HCT116 (cell line): ENCODE results near the gene PLK2. TPM values are rescaled to one million over a fixed set of nuclear protein-coding genes. Genes with fewer than 3 reads are reported as not detected.

Experiments
- ATAC-seq: fragments of 200-7000 bp; cut with Tn5 transposase; 2 replicates; pipeline ENCODE4 v1.9.1; 2020; ENCODE audit warnings: mild to moderate bottlenecking, moderate library complexity
- BruUV-seq: library from RNA; stranded (reverse); fragments of 400-500 nt; replicated peaks from 2 replicates; lab custom pipeline; 2021; lab: Mats Ljungman, UMichigan
- CTCF ChIA-PET: fragments of 300-600 bp; sonication (Branson Sonifier 250); formaldehyde crosslinking; loops from one replicate; lab custom pipeline; 2021; ENCODE audit warnings: antibody characterized with exemption; lab: Charles Lee
- POLR2A ChIA-PET: fragments of 300-600, 350-600 bp; sonication (Branson Sonifier 250); formaldehyde crosslinking; loops from one replicate; lab custom pipeline; 2021; ENCODE audit warnings: antibody characterized with exemption; lab: Charles Lee
- RAD21 ChIA-PET, 2 experiments: fragments of 300-600 bp; sonication (Branson Sonifier 250); formaldehyde crosslinking; loops; one replicate each; lab custom pipeline; 2023; ENCODE audit warnings: low total read pairs in 2 of 2; ENCODE audit not compliant: uncharacterized antibody in 2 of 2, unreplicated experiment in 2 of 2, low non-redundant PET in 1 of 2; lab: Charles Lee
- DNase-seq: peaks from one replicate; pipeline ENCODE4 v3.0.0-alpha.2; 2010; ENCODE audit warnings: low read depth, low spot score
- H2AFZ ChIP-seq: fragments of 200-600 bp; shearing (Covaris generic), sonication (generic); 2 replicates; pipeline ENCODE4 v1.6.1; 2017; ENCODE audit warnings: low read depth, mixed run types, mixed read lengths, antibody characterized with exemption, low read length; ENCODE audit not compliant: poor library complexity, severe bottlenecking
- H3K27ac ChIP-seq: 2 replicates; pipeline ENCODE4 v1.5.1; 2012; ENCODE audit warnings: low read depth, low read length
- H3K27me3 ChIP-seq: fragments of 200-600 bp; sonication (generic); 2 replicates; pipeline ENCODE4 v1.6.1; 2016; ENCODE audit warnings: mixed run types, low read length, mixed read lengths; ENCODE audit not compliant: insufficient read depth
- H3K36me3 ChIP-seq, 2 experiments: fragments of 200-500 bp in 1 of 2; fragments of 200-600 bp in 1 of 2; sonication (Bioruptor generic) in 1 of 2; sonication (generic) in 1 of 2; 2 replicates each; pipeline versions ENCODE4 v1.5.1 to v1.6.1; 2014 to 2016; ENCODE audit warnings: low read length in 2 of 2, inconsistent platforms in 1 of 2, mixed read lengths in 1 of 2, mixed run types in 1 of 2; ENCODE audit not compliant: insufficient read depth in 2 of 2, control insufficient read depth in 1 of 2
- H3K4me1 ChIP-seq, 2 experiments: fragments of 200-600 bp in 1 of 2; sonication (generic) in 1 of 2; 2 replicates each; pipeline versions ENCODE4 v1.5.1 to v1.6.1; 2012 to 2017; ENCODE audit warnings: low read length in 2 of 2, inconsistent platforms in 1 of 2, mild to moderate bottlenecking in 1 of 2, mixed read lengths in 1 of 2, mixed run types in 1 of 2, moderate library complexity in 1 of 2; ENCODE audit not compliant: insufficient read depth in 2 of 2, control insufficient read depth in 1 of 2
- H3K4me2 ChIP-seq: fragments of 200-600 bp; sonication (generic); 2 replicates; pipeline ENCODE4 v1.6.1; 2017; ENCODE audit warnings: mixed run types, low read length, mixed read lengths
- H3K4me3 ChIP-seq, 2 experiments: fragments of 200-600 bp in 1 of 2; sonication (generic) in 1 of 2; replicated peaks in 1 of 2; 2 replicates each; pipeline ENCODE4 v1.5.1; 2011 to 2016; ENCODE audit warnings: low read length in 2 of 2, control low read depth in 1 of 2, low read depth in 1 of 2, mild to moderate bottlenecking in 1 of 2, mixed read lengths in 1 of 2, mixed run types in 1 of 2
- H3K79me2 ChIP-seq: fragments of 200-600 bp; sonication (generic); 2 replicates; pipeline ENCODE4 v1.6.1; 2017; ENCODE audit warnings: mild to moderate bottlenecking, mixed run types, low read length, moderate library complexity, mixed read lengths; ENCODE audit not compliant: insufficient read depth
- H3K9ac ChIP-seq: fragments of 200-600 bp; sonication (generic); 2 replicates; pipeline ENCODE4 v1.6.1; 2016; ENCODE audit warnings: low read length, mixed read lengths
- H3K9me2 ChIP-seq: fragments of 200-600 bp; sonication (generic), shearing (Covaris generic); 2 replicates; pipeline ENCODE4 v1.6.1; 2017; ENCODE audit warnings: mixed run types, mild to moderate bottlenecking, moderate library complexity; ENCODE audit not compliant: insufficient read depth
- H3K9me3 ChIP-seq, 2 experiments: fragments of 200-500 bp in 1 of 2; fragments of 200-600 bp in 1 of 2; sonication (Bioruptor generic) in 1 of 2; sonication (generic) in 1 of 2; 2 replicates each; pipeline ENCODE4 v1.6.1; 2014 to 2017; ENCODE audit warnings: low read length in 2 of 2, mixed read lengths in 2 of 2, inconsistent platforms in 1 of 2, low read depth in 1 of 2, mild to moderate bottlenecking in 1 of 2, mixed run types in 1 of 2, moderate library complexity in 1 of 2; ENCODE audit not compliant: control insufficient read depth in 1 of 2, insufficient read depth in 1 of 2
- H4K20me1 ChIP-seq: fragments of 200-600 bp; sonication (generic), shearing (Covaris generic); 2 replicates; pipeline ENCODE4 v1.6.1; 2017; ENCODE audit warnings: mixed run types, mild to moderate bottlenecking, moderate library complexity; ENCODE audit not compliant: insufficient read depth
- CEBPB ChIP-seq: IDR thresholded peaks from 2 replicates; pipeline ENCODE4 v1.6.1; 2012; ENCODE audit warnings: low read depth
- EGR1 ChIP-seq: IDR thresholded peaks from 2 replicates; pipeline ENCODE4 v1.6.1; 2012; ENCODE audit warnings: low read depth
- ELF1 ChIP-seq: IDR thresholded peaks from 2 replicates; pipeline ENCODE4 v1.6.1; 2012; ENCODE audit warnings: low read depth, borderline replicate concordance
- FOSL1 ChIP-seq: IDR thresholded peaks from 2 replicates; pipeline ENCODE4 v1.6.1; 2012; ENCODE audit warnings: low read depth
- JUND ChIP-seq: IDR thresholded peaks from 2 replicates; pipeline ENCODE4 v1.6.1; 2012
- MAX ChIP-seq: IDR thresholded peaks from 2 replicates; pipeline ENCODE4 v1.6.1; 2012
- POLR2A ChIP-seq: IDR thresholded peaks from 2 replicates; pipeline ENCODE4 v1.7.0; 2011; ENCODE audit warnings: borderline replicate concordance; ENCODE audit not compliant: insufficient read depth, insufficient read length; ENCODE audit errors: extremely low read depth
- POLR2AphosphoS5 ChIP-seq: IDR thresholded peaks from 2 replicates; pipeline ENCODE4 v1.6.1; 2011; ENCODE audit warnings: mild to moderate bottlenecking, low read depth, low read length, moderate library complexity
- REST ChIP-seq: IDR thresholded peaks from 2 replicates; pipeline ENCODE4 v1.6.1; 2012; ENCODE audit warnings: low read depth
- SIN3A ChIP-seq: IDR thresholded peaks from 2 replicates; pipeline ENCODE4 v1.6.1; 2012; ENCODE audit warnings: low read depth
- YY1 ChIP-seq: IDR thresholded peaks from 2 replicates; pipeline ENCODE4 v1.6.1; 2011; ENCODE audit warnings: low read length, low read depth, moderate library complexity, mild to moderate bottlenecking; ENCODE audit not compliant: insufficient replicate concordance; ENCODE audit errors: extremely low read depth
- ZFX ChIP-seq: fragments of 450-650 bp; IDR thresholded peaks from 2 replicates; pipeline ENCODE4 v1.6.1; 2017
- intact Hi-C: fragments of 100-400 bp; cut with micrococcal nuclease; formaldehyde crosslinking; loops from 2 replicates; pipeline ENCODE4 v1.10.0; 2022
- total RNA-seq: library from RNA; stranded (reverse); gene quantifications from one replicate; pipeline ENCODE4 v1.2.1, GENCODE V29; 2021; ENCODE audit not compliant: unreplicated experiment
- TF ChIP-seq, protein P1 (sequence below), 3 experiments: fragments of 200-600 bp in 1 of 3; sonication (generic) in 1 of 3; IDR thresholded peaks in 2 of 3; conservative IDR thresholded peaks in 1 of 3; 2 replicates each; pipeline ENCODE4 v1.5.1; 2012 to 2017; ENCODE audit warnings: low read depth in 2 of 3, low read length in 2 of 3, antibody characterized with exemption in 1 of 3, borderline replicate concordance in 1 of 3, control low read depth in 1 of 3, mild to moderate bottlenecking in 1 of 3, mixed read lengths in 1 of 3, mixed run types in 1 of 3, moderate library complexity in 1 of 3; ENCODE audit not compliant: insufficient read depth in 1 of 3

Gene PLK2
- total RNA-seq, 1 experiment from 2014 or later, result 54.6 TPM

- ChIA-PET POLR2A (no interaction called here), CTCF (interaction anchor here (2.7 to 4.5 kb wide), 5 partner anchors 575 to 1164 kb away, joined by 19 to 88 read pairs (median 47); no protein-coding TSS in a partner anchor), RAD21 (interaction anchor here (1.8 to 2.5 kb wide), 2 partner anchors 683 to 963 kb away, joined by 8 to 21 read pairs; no protein-coding TSS in a partner anchor)
- Histone ChIP-seq H3K27me3 (no peaks in the 10 kb centered on the region), H3K27ac (peak overlapping the region; percentile 55; the same call in 1 of the 2 replicates), H3K4me3 (no peak overlapping the region), H2AFZ (peak overlapping the region; percentile 75), H3K36me3 (peaks cover 11 to 15% of the 10 kb centered on the region in 2 experiments), H3K9ac (peak overlapping the region; percentile 5), H3K4me2 (peak overlapping the region; percentile 49), H4K20me1 (peaks cover 8% of the 10 kb centered on the region; the same call in 1 of the 2 replicates), H3K9me3 (no peaks in the 10 kb centered on the region), H3K9me2 (no peaks in the 10 kb centered on the region), H3K79me2 (peaks cover 27% of the 10 kb centered on the region), H3K4me1 (peaks cover 11 to 49% of the 10 kb centered on the region in 2 experiments)
- BruUV-seq, result no TSS peak
- DNase-seq (peak; percentile 39), ATAC-seq (no peak)
- no peak for TF ChIP-seq EGR1
- TF ChIP-seq YY1, result no peak
- peak; percentile 37; the same call in 1 of the 2 replicates for TF ChIP-seq CEBPB
- intact Hi-C loops, result loop anchor here (5.0 kb wide), 2 partner anchors 1080 to 1560 kb away; no protein-coding TSS in a partner anchor
Measured at GRCh38 chr5:58462154-58462553, 2.3 kb upstream of the PLK2 start.

DNA sequence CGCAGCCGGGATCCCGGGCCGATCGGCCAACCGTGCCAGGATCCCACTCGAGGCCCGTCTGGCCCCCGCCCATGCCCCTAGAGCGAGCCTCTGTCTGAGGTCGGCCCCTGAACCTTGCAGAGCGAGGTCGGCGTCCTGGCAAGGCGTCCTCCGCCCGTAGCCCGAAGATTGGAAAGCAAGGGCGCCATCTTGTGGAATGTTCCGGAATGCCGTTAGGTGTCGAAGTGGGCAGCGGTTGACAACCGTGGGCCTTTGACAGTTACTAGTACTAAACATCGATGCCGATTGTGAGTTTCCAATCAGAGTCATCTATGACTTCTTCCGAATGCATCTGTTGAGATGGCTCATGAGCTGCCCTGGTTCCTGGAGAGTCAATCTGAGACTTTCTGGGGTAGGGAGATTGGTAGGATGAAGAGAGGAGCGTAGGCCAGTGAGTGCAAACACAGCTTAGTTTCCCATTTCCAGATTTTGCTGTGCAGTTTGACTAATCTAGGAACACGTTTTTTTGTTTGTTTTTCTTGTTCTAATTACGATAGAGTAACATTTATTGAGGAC, 923 bp upstream of the PLK2 start:
- Histone ChIP-seq H3K4me1 (peaks cover 8 to 45% of the 10 kb centered on the region in 2 experiments), H3K79me2 (peaks cover 41% of the 10 kb centered on the region), H3K9me2 (no peaks in the 10 kb centered on the region), H3K4me2 (peak overlapping the region; percentile 70), H3K9ac (peak overlapping the region; percentile 88), H3K4me3 (peak overlapping the region; percentile 82), H3K9me3 (no peaks in the 10 kb centered on the region), H2AFZ (peak overlapping the region; percentile 63), H3K27ac (peak overlapping the region; percentile 92), H3K27me3 (no peaks in the 10 kb centered on the region), H4K20me1 (peaks cover 20% of the 10 kb centered on the region; the same call in 1 of the 2 replicates), H3K36me3 (peaks cover 23 to 27% of the 10 kb centered on the region in 2 experiments)
- RAD21 ChIA-PET, result interaction anchor here (0.5 to 2.5 kb wide), 11 partner anchors 571 to 1163 kb away, joined by 3 to 21 read pairs (median 6); no protein-coding TSS in a partner anchor
- CTCF ChIA-PET, result interaction anchor here (0.6 to 4.5 kb wide), 16 partner anchors 125 to 1163 kb away, joined by 3 to 88 read pairs (median 5); no protein-coding TSS in a partner anchor
- POLR2A ChIA-PET, result interaction anchor here (0.6 to 2.4 kb wide), 23 partner anchors 9 to 1162 kb away, joined by 3 to 19 read pairs (median 3); no protein-coding TSS in a partner anchor
- DNase-seq (peak; percentile 77), ATAC-seq (peak; percentile 71)
- intact Hi-C loops, result loop anchor here (1.0 to 5.0 kb wide), 7 partner anchors 573 to 1559 kb away; no protein-coding TSS in a partner anchor
- BruUV-seq, result no TSS peak
- TF ChIP-seq SIN3A (no peak), POLR2AphosphoS5 (no peak), FOSL1 (no peak), REST (no peak), ZFX (no peak), JUND (no peak), MAX (no peak; the same call in 1 of the 2 replicates), ELF1 (no peak), CEBPB (no peak), POLR2A (no peak)
- TF ChIP-seq, protein P1, sequence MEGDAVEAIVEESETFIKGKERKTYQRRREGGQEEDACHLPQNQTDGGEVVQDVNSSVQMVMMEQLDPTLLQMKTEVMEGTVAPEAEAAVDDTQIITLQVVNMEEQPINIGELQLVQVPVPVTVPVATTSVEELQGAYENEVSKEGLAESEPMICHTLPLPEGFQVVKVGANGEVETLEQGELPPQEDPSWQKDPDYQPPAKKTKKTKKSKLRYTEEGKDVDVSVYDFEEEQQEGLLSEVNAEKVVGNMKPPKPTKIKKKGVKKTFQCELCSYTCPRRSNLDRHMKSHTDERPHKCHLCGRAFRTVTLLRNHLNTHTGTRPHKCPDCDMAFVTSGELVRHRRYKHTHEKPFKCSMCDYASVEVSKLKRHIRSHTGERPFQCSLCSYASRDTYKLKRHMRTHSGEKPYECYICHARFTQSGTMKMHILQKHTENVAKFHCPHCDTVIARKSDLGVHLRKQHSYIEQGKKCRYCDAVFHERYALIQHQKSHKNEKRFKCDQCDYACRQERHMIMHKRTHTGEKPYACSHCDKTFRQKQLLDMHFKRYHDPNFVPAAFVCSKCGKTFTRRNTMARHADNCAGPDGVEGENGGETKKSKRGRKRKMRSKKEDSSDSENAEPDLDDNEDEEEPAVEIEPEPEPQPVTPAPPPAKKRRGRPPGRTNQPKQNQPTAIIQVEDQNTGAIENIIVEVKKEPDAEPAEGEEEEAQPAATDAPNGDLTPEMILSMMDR (IDR thresholded peaks at IDR 0.05 in 2 of 3, conservative IDR thresholded peaks at IDR 0.05 in 1 of 3; ENCODE audit: borderline replicate concordance in 1 of 3, insufficient read depth in 1 of 3, low read depth in 2 of 3, low read length in 2 of 3), result peak; percentile 63 to 81 (median 77)
